ENCODE results near the gene ZNF684.

GRCh38 chr1:40546957-40547356, 15.5 kb downstream of the ZNF684 start:
- TF ChIP-seq EP300 (IDR thresholded peaks at IDR 0.05) (no peak), POLR2AphosphoS5 (IDR thresholded peaks at IDR 0.05) (no peak), CTCF (IDR thresholded peaks at IDR 0.05) (no peak), POLR2A (IDR thresholded peaks at IDR 0.05; ENCODE audit: low read depth) (no peak)

Data from esophagus muscularis mucosa (tissue), 4 donors.